Chondrocyte (in vitro differentiated cells): ENCODE results near the gene TMEM88. TPM values are rescaled to one million over a fixed set of nuclear protein-coding genes. Genes with fewer than 3 reads are reported as not detected.
A peak's percentile ranks its signal among the peaks of the same experiment; 100 is the strongest.

Source experiments
- DNase-seq: peaks from one replicate; pipeline ENCODE4 v3.0.0; 2021; ENCODE audit warnings: mixed read lengths, low spot score
- H3K27ac Mint-ChIP-seq: one replicate; pipeline ENCODE4 v1.8.0; 2021; ENCODE audit warnings: mild to moderate bottlenecking, moderate library complexity, mixed read lengths; ENCODE audit not compliant: unreplicated experiment
- H3K27me3 Mint-ChIP-seq: 2 replicates; pipeline ENCODE4 v1.8.0; 2021; ENCODE audit warnings: low read depth, mixed read lengths
- H3K36me3 Mint-ChIP-seq: 2 replicates; pipeline ENCODE4 v1.8.0; 2021; ENCODE audit warnings: low read depth, mixed read lengths
- H3K4me1 Mint-ChIP-seq: 2 replicates; pipeline ENCODE4 v1.8.0; 2021; ENCODE audit warnings: low read depth, mild to moderate bottlenecking, mixed read lengths
- H3K4me3 Mint-ChIP-seq: one replicate; pipeline ENCODE4 v1.8.0; 2021; ENCODE audit warnings: mild to moderate bottlenecking, moderate library complexity, mixed read lengths; ENCODE audit not compliant: unreplicated experiment
- H3K9me3 Mint-ChIP-seq: 2 replicates; pipeline ENCODE4 v1.8.0; 2021; ENCODE audit warnings: low read depth, mixed read lengths
- CTCF ChIP-seq: fragments of 200-600 bp; sonication (generic); IDR thresholded peaks from 2 replicates; pipeline ENCODE4 v1.5.0; 2021; ENCODE audit warnings: antibody characterized with exemption, mild to moderate bottlenecking, moderate library complexity
- total RNA-seq: library from RNA; stranded (reverse); gene quantifications from 3 replicates; pipeline ENCODE4 v1.2.1, GENCODE V29; 2021

The TMEM88 gene
- total RNA-seq, 1 donor from 2014 or later: 1.9 TPM

- H3K36me3 Mint-ChIP-seq: peaks cover 5% of the 10 kb centered on the region
- H3K4me1 Mint-ChIP-seq: peaks cover 5% of the 10 kb centered on the region
- DNase-seq: no peak
- no peak overlapping the region for H3K27ac Mint-ChIP-seq
- no peaks in the 10 kb centered on the region for H3K27me3 Mint-ChIP-seq
- no peaks in the 10 kb centered on the region for H3K9me3 Mint-ChIP-seq
- H3K4me3 Mint-ChIP-seq: no peak overlapping the region
- no peak for TF ChIP-seq CTCF
Observed at GRCh38 chr17:7856011-7856810, 1.3 kb downstream of the TMEM88 start.

GRCh38 chr17:7856811-7857712 lies 2.2 kb downstream of the TMEM88 start, which contains the start of gene NAA38:
NAA38 (minus strand) TSS chr17:7857559; CDS start chr17:7857463, 96 bp downstream.
- H3K27me3 Mint-ChIP-seq: no peaks in the 10 kb centered on the region
- H3K36me3 Mint-ChIP-seq: peaks cover 2% of the 10 kb centered on the region
- DNase-seq: peak; percentile 98
- peak; percentile 73 for TF ChIP-seq CTCF
- no peak within 1 kb of the TSS for H3K27ac Mint-ChIP-seq
- no peaks in the 10 kb centered on the region for H3K4me1 Mint-ChIP-seq
- H3K9me3 Mint-ChIP-seq: no peaks in the 10 kb centered on the region
- H3K4me3 Mint-ChIP-seq: no peak within 1 kb of the TSS

GRCh38 chr17:7857713-7858521 lies 3.1 kb downstream of the TMEM88 start, which contains the start of gene CYB5D1:
CYB5D1 (plus strand) TSS chr17:7858003; CDS start chr17:7858135, 132 bp downstream.
- peaks cover 4% of the 10 kb centered on the region for H3K4me1 Mint-ChIP-seq
- no peaks in the 10 kb centered on the region for H3K27me3 Mint-ChIP-seq
- no peak within 1 kb of the TSS for H3K4me3 Mint-ChIP-seq
- no peak within 1 kb of the TSS for H3K27ac Mint-ChIP-seq
- DNase-seq: peak; percentile 93
- no peaks in the 10 kb centered on the region for H3K36me3 Mint-ChIP-seq
- H3K9me3 Mint-ChIP-seq: no peaks in the 10 kb centered on the region
- no peak for TF ChIP-seq CTCF

GRCh38 chr17:7858522-7858810 lies 3.6 kb downstream of the TMEM88 start:
- no peak overlapping the region for H3K4me3 Mint-ChIP-seq
- no peak for DNase-seq
- H3K27me3 Mint-ChIP-seq: no peaks in the 10 kb centered on the region
- TF ChIP-seq CTCF: peak; percentile 71
- no peak overlapping the region for H3K27ac Mint-ChIP-seq
- peaks cover 4% of the 10 kb centered on the region for H3K4me1 Mint-ChIP-seq
- no peaks in the 10 kb centered on the region for H3K36me3 Mint-ChIP-seq
- H3K9me3 Mint-ChIP-seq: no peaks in the 10 kb centered on the region

- no peak for DNase-seq
- H3K36me3 Mint-ChIP-seq: no peaks in the 10 kb centered on the region
- TF ChIP-seq CTCF: no peak
- no peak overlapping the region for H3K27ac Mint-ChIP-seq
- H3K4me1 Mint-ChIP-seq: peaks cover 4% of the 10 kb centered on the region
- no peaks in the 10 kb centered on the region for H3K9me3 Mint-ChIP-seq
- H3K4me3 Mint-ChIP-seq: no peak overlapping the region
- no peaks in the 10 kb centered on the region for H3K27me3 Mint-ChIP-seq
Observed at GRCh38 chr17:7859028-7859427, 4.2 kb downstream of the TMEM88 start.
